ENCODE measurements around the gene GRIA3. TPM values are rescaled to one million over a fixed set of nuclear protein-coding genes. Genes with fewer than 3 reads are reported as not detected.
"Not testable (repeated sequence)": the region's sequence is repeated elsewhere in the genome, so short reads cannot be mapped to it uniquely, and the experiment has no call there.

The GRIA3 gene
- total RNA-seq, 1 donor from 2014 or later = 3.7 TPM

DNA sequence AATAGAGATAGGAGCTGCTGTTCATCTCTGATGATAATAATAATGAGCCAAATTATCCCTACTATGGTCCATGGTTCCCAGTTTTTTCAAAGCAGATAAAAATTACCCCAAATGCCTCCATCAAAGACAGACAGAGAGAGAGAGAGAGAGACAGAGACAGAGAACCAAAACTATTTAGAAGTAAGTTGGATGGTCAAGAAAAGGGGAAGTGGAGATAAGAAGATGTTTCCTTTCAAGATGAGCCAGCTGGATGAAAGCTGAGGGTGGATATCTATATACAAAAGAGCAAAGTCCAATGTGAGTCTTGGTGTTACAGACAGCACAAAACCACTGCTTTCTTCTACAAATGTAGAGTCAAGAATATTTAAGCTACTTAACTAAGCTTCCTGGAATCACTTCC, 173.9 kb downstream of the GRIA3 start:
- TF ChIP-seq, protein P1, sequence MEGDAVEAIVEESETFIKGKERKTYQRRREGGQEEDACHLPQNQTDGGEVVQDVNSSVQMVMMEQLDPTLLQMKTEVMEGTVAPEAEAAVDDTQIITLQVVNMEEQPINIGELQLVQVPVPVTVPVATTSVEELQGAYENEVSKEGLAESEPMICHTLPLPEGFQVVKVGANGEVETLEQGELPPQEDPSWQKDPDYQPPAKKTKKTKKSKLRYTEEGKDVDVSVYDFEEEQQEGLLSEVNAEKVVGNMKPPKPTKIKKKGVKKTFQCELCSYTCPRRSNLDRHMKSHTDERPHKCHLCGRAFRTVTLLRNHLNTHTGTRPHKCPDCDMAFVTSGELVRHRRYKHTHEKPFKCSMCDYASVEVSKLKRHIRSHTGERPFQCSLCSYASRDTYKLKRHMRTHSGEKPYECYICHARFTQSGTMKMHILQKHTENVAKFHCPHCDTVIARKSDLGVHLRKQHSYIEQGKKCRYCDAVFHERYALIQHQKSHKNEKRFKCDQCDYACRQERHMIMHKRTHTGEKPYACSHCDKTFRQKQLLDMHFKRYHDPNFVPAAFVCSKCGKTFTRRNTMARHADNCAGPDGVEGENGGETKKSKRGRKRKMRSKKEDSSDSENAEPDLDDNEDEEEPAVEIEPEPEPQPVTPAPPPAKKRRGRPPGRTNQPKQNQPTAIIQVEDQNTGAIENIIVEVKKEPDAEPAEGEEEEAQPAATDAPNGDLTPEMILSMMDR (IDR thresholded peaks at IDR 0.05; ENCODE audit: borderline replicate concordance) = no peak
- H3K9me3 ChIP-seq (replicated peaks) = no peaks in the 10 kb centered on the region
- intact Hi-C loops (cut with micrococcal nuclease) = no loop called here
- DNase-seq = no peak
- H3K4me1 ChIP-seq = no peaks in the 10 kb centered on the region
- H3K27me3 ChIP-seq (ENCODE audit: low read depth) = no peaks in the 10 kb centered on the region
- H3K4me3 ChIP-seq = no peak overlapping the region
- H3K27ac ChIP-seq (replicated peaks) = no peak overlapping the region
- H3K36me3 ChIP-seq = no peaks in the 10 kb centered on the region

DNA sequence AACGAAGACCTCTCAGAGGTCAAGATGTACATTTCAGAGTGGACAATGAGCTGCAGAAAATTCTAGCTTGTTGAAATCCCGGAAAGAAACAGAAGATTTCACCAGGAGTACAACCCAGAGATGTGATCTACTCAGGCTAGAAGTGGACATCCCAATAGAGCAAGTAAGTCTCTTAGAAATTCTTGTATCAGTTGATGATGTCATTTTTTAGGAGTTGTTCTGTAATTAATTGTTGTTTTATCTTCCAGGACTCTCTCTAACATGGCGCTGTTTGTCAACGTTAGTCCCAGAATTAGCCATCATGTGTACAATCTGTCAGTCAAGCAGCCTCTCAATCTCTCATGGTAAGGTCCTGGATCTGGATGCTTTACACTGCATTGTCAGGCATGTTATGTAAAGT, 174.4 kb downstream of the GRIA3 start:
- no peak overlapping the region for H3K27ac ChIP-seq (replicated peaks)
- intact Hi-C loops (cut with micrococcal nuclease) = no loop called here
- H3K36me3 ChIP-seq = no peaks in the 10 kb centered on the region

DNA sequence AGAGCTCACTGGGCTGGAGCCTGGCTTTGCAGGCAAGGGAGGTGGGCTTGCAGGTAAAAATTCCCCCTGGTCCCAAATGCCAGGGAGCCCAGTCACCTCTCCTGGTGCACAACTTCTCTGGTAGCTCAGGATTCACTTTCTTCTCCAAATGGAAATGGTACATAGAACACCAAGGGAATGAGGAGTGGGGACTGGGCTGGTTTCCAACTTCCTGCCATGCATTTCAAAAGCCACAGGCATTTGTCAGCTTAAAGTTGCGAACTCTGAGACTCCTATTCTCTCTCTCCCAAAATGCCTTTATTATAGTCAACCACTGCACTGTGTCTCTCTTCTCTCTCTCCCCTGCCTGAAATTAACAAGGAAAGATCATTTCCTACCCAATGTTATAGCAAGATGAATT, 177.3 kb downstream of the GRIA3 start:
- Histone ChIP-seq H3K27ac (replicated peaks) (no peak overlapping the region), H3K27me3 (ENCODE audit: low read depth) (no peaks in the 10 kb centered on the region), H3K4me3 (no peak overlapping the region), H3K4me1 (no peaks in the 10 kb centered on the region), H3K36me3 (no peaks in the 10 kb centered on the region), H3K9me3 (replicated peaks) (no peaks in the 10 kb centered on the region)
- DNase-seq = no peak
- TF ChIP-seq, protein P1 (IDR thresholded peaks at IDR 0.05; ENCODE audit: borderline replicate concordance) = no peak
- intact Hi-C loops (cut with micrococcal nuclease) = no loop called here

More for the DNA sequence above, 174.4 kb downstream of the GRIA3 start:
- Histone ChIP-seq H3K9me3 (replicated peaks) (no peaks in the 10 kb centered on the region), H3K4me3 (no peak overlapping the region), H3K4me1 (no peaks in the 10 kb centered on the region), H3K27me3 (ENCODE audit: low read depth) (no peaks in the 10 kb centered on the region)
- TF ChIP-seq, protein P1 (IDR thresholded peaks at IDR 0.05; ENCODE audit: borderline replicate concordance) = no peak
- no peak for DNase-seq

DNA sequence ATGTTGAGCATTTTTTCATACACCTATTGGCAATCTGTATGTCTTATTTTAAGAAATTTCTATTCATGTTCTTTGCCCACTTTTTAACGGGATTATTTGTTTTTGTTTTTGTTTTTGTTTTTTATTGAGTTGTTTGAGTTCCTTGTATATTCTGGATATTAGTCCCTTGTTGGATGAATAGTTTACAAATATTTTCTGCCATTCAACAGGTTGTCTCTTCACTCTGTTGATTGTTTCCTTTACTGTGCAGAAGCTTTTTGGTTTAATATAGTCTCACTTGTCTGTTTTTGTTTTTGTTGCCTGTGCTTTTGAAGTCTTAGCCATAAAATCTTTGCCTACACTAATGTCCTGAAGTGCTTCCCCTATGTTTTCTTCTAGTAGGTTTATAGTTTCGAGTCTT, 202.1 kb downstream of the GRIA3 start:
- H3K27ac ChIP-seq (replicated peaks); H3K36me3 ChIP-seq; H3K4me1 ChIP-seq; intact Hi-C loops (cut with micrococcal nuclease); DNase-seq; H3K4me3 ChIP-seq; H3K9me3 ChIP-seq (replicated peaks); H3K27me3 ChIP-seq (ENCODE audit: low read depth): not testable (repeated sequence)

DNA sequence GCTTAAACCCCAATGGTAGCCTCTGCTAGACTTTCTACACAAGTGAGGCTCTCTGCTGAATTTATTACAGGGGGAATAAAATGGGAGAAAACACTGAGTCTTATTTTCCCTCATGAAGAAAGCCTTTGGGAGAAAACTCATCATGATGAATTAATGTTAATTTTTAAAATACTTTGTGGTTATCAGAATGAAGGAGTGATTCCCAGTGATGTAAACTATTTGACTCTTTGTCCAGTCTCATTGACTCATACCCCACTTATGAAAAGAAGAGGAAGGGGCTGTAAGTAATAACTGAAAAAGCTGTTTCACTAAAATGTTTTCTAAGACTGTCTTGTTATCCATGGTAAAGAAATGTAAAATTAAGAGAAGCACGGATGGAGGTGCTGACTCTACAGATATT, 208.8 kb downstream of the GRIA3 start:
- H3K4me1 ChIP-seq = no peaks in the 10 kb centered on the region
- TF ChIP-seq, protein P1 (IDR thresholded peaks at IDR 0.05; ENCODE audit: borderline replicate concordance) = no peak
- intact Hi-C loops (cut with micrococcal nuclease) = no loop called here
- H3K27me3 ChIP-seq (ENCODE audit: low read depth) = no peaks in the 10 kb centered on the region
- H3K9me3 ChIP-seq (replicated peaks) = peaks cover 7% of the 10 kb centered on the region
- H3K4me3 ChIP-seq = no peak overlapping the region
- H3K36me3 ChIP-seq = no peaks in the 10 kb centered on the region
- no peak for DNase-seq
- H3K27ac ChIP-seq (replicated peaks) = no peak overlapping the region

DNA sequence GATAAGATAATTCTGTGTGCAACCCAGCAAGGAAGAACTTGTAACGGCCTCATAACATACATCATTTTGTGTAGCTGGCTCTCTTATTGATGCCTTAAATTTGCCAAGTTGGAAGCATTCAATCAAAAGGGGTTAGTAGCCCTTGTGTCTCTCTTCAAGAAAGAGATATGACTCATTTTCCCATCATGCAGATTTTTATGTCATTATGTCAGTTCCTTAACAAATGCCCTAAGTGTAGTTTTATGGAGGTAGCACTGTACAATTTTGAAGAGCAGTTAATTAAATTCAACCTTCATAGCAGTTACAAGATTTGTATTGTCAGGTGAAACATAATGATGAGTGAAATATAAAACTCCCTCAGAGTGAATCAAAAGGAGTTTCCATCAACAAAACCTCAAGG, 215.6 kb downstream of the GRIA3 start:
- no peak for DNase-seq
- TF ChIP-seq, protein P1 (IDR thresholded peaks at IDR 0.05; ENCODE audit: borderline replicate concordance) = no peak
- H3K27me3 ChIP-seq (ENCODE audit: low read depth) = no peaks in the 10 kb centered on the region
- H3K27ac ChIP-seq (replicated peaks) = no peak overlapping the region
- no peaks in the 10 kb centered on the region for H3K4me1 ChIP-seq
- no peaks in the 10 kb centered on the region for H3K9me3 ChIP-seq (replicated peaks)
- H3K36me3 ChIP-seq = no peaks in the 10 kb centered on the region
- no peak overlapping the region for H3K4me3 ChIP-seq
- intact Hi-C loops (cut with micrococcal nuclease) = no loop called here
